ENCODE data around the gene TSPAN18. TPM values are rescaled to one million over a fixed set of nuclear protein-coding genes. Genes with fewer than 3 reads are reported as not detected.

TSPAN18 gene
- total and polyA plus RNA-seq, 2 experiments from 2014 or later, result 0.20 to 0.54 TPM

- Histone ChIP-seq H4K20me1 (ENCODE audit: insufficient read depth) (no peaks in the 10 kb centered on the region), H3K79me2 (ENCODE audit: insufficient read depth) (no peaks in the 10 kb centered on the region), H3K4me1 (ENCODE audit: insufficient read depth) (no peaks in the 10 kb centered on the region), H3K36me3 (ENCODE audit: low read depth) (no peaks in the 10 kb centered on the region), H3K4me3 (no peak overlapping the region), H3K4me2 (ENCODE audit: unreplicated experiment) (no peak overlapping the region), H3K9me2 (ENCODE audit: insufficient read depth) (no peaks in the 10 kb centered on the region), H3K27ac (no peak overlapping the region), H3K9me3 (ENCODE audit: low read depth) (no peaks in the 10 kb centered on the region), H3F3A (ENCODE audit: insufficient read depth) (no peaks in the 10 kb centered on the region), H2AFZ (no peak overlapping the region), H3K27me3 (replicated peaks; ENCODE audit: insufficient read depth) (peaks cover 41% of the 10 kb centered on the region), H3K9ac (no peak overlapping the region)
- TF ChIP-seq EZH2phosphoT487 (IDR thresholded peaks at IDR 0.05; ENCODE audit: insufficient read depth, low read depth) (no peak), EZH2 (IDR thresholded peaks at IDR 0.05; ENCODE audit: insufficient read depth, poor library complexity, severe bottlenecking) (no peak)
- WGBS, 2 experiments (ENCODE audit: low coverage in 1 of 2, low lambda C conversion rate in 2 of 2, missing lambda C conversion rate in 2 of 2), result 18% methylated on average over 8 of the region's 8 CpGs
- DNase-seq, result no peak
- in situ Hi-C loops (cut with MboI), result no loop called here
Measured at GRCh38 chr11:44740967-44741366, 14.2 kb downstream of the TSPAN18 start.

- WGBS, 2 experiments (ENCODE audit: low coverage in 1 of 2, low lambda C conversion rate in 2 of 2, missing lambda C conversion rate in 2 of 2), result 86% methylated on average over 4 of the region's 4 CpGs
Measured at GRCh38 chr11:44741976-44742375, 15.2 kb downstream of the TSPAN18 start.

GRCh38 chr11:44742508-44743246, 15.9 kb downstream of the TSPAN18 start:
- Histone ChIP-seq H2AFZ (no peak overlapping the region), H3K4me3 (no peak overlapping the region), H3K9me2 (ENCODE audit: insufficient read depth) (no peaks in the 10 kb centered on the region), H3K4me1 (ENCODE audit: insufficient read depth) (peaks cover 4% of the 10 kb centered on the region; the same call in 1 of the 2 replicates), H3K27me3 (replicated peaks; ENCODE audit: insufficient read depth) (peaks cover 30% of the 10 kb centered on the region), H3K9me3 (ENCODE audit: low read depth) (no peaks in the 10 kb centered on the region), H3F3A (ENCODE audit: insufficient read depth) (no peaks in the 10 kb centered on the region), H3K27ac (no peak overlapping the region), H3K36me3 (ENCODE audit: low read depth) (no peaks in the 10 kb centered on the region), H3K9ac (no peak overlapping the region), H3K4me2 (ENCODE audit: unreplicated experiment) (no peak overlapping the region), H4K20me1 (ENCODE audit: insufficient read depth) (no peaks in the 10 kb centered on the region), H3K79me2 (ENCODE audit: insufficient read depth) (no peaks in the 10 kb centered on the region)
- no peak for DNase-seq
- in situ Hi-C loops (cut with MboI), result no loop called here
- 83% methylated on average over 11 of the region's 11 CpGs for WGBS, 2 experiments (ENCODE audit: low coverage in 1 of 2, low lambda C conversion rate in 2 of 2, missing lambda C conversion rate in 2 of 2)
- TF ChIP-seq EZH2phosphoT487 (IDR thresholded peaks at IDR 0.05; ENCODE audit: insufficient read depth, low read depth) (no peak), EZH2 (IDR thresholded peaks at IDR 0.05; ENCODE audit: insufficient read depth, poor library complexity, severe bottlenecking) (no peak)

More at GRCh38 chr11:44741976-44742375, 15.2 kb downstream of the TSPAN18 start:
- no peak overlapping the region for H3K4me3 ChIP-seq
- no peaks in the 10 kb centered on the region for H3K79me2 ChIP-seq (ENCODE audit: insufficient read depth)
- peaks cover 37% of the 10 kb centered on the region for H3K27me3 ChIP-seq (replicated peaks; ENCODE audit: insufficient read depth)
- H2AFZ ChIP-seq, result no peak overlapping the region
- no peaks in the 10 kb centered on the region for H4K20me1 ChIP-seq (ENCODE audit: insufficient read depth)
- 0 out of 2 replicates have a peak, but pooled peaks cover under 1% of the 10 kb centered on the region for H3K4me1 ChIP-seq (ENCODE audit: insufficient read depth)
- H3K27ac ChIP-seq, result no peak overlapping the region
- no peaks in the 10 kb centered on the region for H3K9me2 ChIP-seq (ENCODE audit: insufficient read depth)
- no peak for DNase-seq
- no peaks in the 10 kb centered on the region for H3K36me3 ChIP-seq (ENCODE audit: low read depth)
- TF ChIP-seq EZH2phosphoT487 (IDR thresholded peaks at IDR 0.05; ENCODE audit: insufficient read depth, low read depth), result no peak
- no peak for TF ChIP-seq EZH2 (IDR thresholded peaks at IDR 0.05; ENCODE audit: insufficient read depth, poor library complexity, severe bottlenecking)
- in situ Hi-C loops (cut with MboI), result no loop called here
- H3K9ac ChIP-seq, result no peak overlapping the region
- no peaks in the 10 kb centered on the region for H3F3A ChIP-seq (ENCODE audit: insufficient read depth)
- H3K4me2 ChIP-seq (ENCODE audit: unreplicated experiment), result no peak overlapping the region
- no peaks in the 10 kb centered on the region for H3K9me3 ChIP-seq (ENCODE audit: low read depth)

GRCh38 chr11:44743326-44743725, 16.6 kb downstream of the TSPAN18 start:
- Histone ChIP-seq H3F3A (ENCODE audit: insufficient read depth) (no peaks in the 10 kb centered on the region), H3K9ac (no peak overlapping the region), H3K9me2 (ENCODE audit: insufficient read depth) (no peaks in the 10 kb centered on the region), H3K27ac (no peak overlapping the region), H4K20me1 (ENCODE audit: insufficient read depth) (no peaks in the 10 kb centered on the region), H3K79me2 (ENCODE audit: insufficient read depth) (no peaks in the 10 kb centered on the region), H3K4me3 (no peak overlapping the region), H3K36me3 (ENCODE audit: low read depth) (no peaks in the 10 kb centered on the region), H3K4me2 (ENCODE audit: unreplicated experiment) (no peak overlapping the region), H3K4me1 (ENCODE audit: insufficient read depth) (peaks cover 4% of the 10 kb centered on the region; the same call in 1 of the 2 replicates), H2AFZ (no peak overlapping the region), H3K27me3 (replicated peaks; ENCODE audit: insufficient read depth) (peaks cover 28% of the 10 kb centered on the region), H3K9me3 (ENCODE audit: low read depth) (no peaks in the 10 kb centered on the region)
- TF ChIP-seq EZH2 (IDR thresholded peaks at IDR 0.05; ENCODE audit: insufficient read depth, poor library complexity, severe bottlenecking), result no peak
- TF ChIP-seq EZH2phosphoT487 (IDR thresholded peaks at IDR 0.05; ENCODE audit: insufficient read depth, low read depth), result no peak
- in situ Hi-C loops (cut with MboI), result no loop called here
- DNase-seq, result no peak
- WGBS, 2 experiments (ENCODE audit: low coverage in 1 of 2, low lambda C conversion rate in 2 of 2, missing lambda C conversion rate in 2 of 2), result 76 to 80% methylated on average over 12 of the region's 12 CpGs

All from GM23248 (cell line).